ENCODE measurements around the gene ABCA13. TPM values are rescaled to one million over a fixed set of nuclear protein-coding genes. Genes with fewer than 3 reads are reported as not detected.

ABCA13 gene
- total RNA-seq, 1 donor from 2014 or later, result 0.34 TPM

DNA sequence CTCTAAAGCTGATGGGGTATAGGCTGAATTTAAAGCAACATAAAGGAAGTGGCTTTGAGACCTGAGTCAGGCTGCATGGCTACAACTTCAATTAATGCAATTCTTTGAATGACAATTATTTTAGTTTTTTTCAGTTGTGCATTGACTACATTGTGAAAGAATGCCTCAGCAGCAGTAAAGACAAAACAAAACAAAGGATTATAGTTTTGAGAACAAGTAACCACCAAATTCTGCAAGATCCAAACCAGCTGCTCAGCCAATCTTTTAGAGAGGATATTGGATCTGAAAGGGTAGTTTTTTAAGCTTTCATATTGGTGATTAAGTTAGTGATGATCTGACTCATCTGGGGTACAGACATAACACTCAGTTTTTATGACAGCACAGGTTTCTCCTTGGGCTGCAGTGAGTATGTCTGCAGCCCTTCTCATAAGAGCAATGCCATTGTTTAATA is 40.6 kb upstream of the ABCA13 start:
- H3K36me3 Mint-ChIP-seq (ENCODE audit: low read depth, unreplicated experiment), result no peaks in the 10 kb centered on the region
- Histone ChIP-seq H4K20me1 (ENCODE audit: insufficient read depth, low read length) (no peaks in the 10 kb centered on the region), H3K79me2 (ENCODE audit: insufficient read depth, low read length) (no peaks in the 10 kb centered on the region), H3K4me1 (ENCODE audit: insufficient read depth, low read length) (peaks cover 7% of the 10 kb centered on the region), H2AFZ (ENCODE audit: low read depth, low read length) (no peak overlapping the region), H3K9ac (ENCODE audit: low read length) (no peak overlapping the region), H3K36me3 (ENCODE audit: insufficient read depth, low read length) (no peaks in the 10 kb centered on the region), H3K4me3 (ENCODE audit: insufficient read depth, low read depth, low read length) (no peak overlapping the region), H3K27me3 (ENCODE audit: insufficient read depth, low read length) (no peaks in the 10 kb centered on the region), H3K4me2 (ENCODE audit: low read length) (peak overlapping the region; percentile 20), H3K9me3 (ENCODE audit: insufficient read depth, low read depth, low read length) (no peaks in the 10 kb centered on the region), H3K27ac (ENCODE audit: low read depth, low read length) (no peak overlapping the region)
- peak overlapping the region; percentile 72 for H3K27ac Mint-ChIP-seq (ENCODE audit: unreplicated experiment)
- no peaks in the 10 kb centered on the region for H3K27me3 Mint-ChIP-seq (ENCODE audit: low read depth, unreplicated experiment)
- H3K4me3 Mint-ChIP-seq (ENCODE audit: unreplicated experiment), result no peak overlapping the region
- TF ChIP-seq, protein P1, sequence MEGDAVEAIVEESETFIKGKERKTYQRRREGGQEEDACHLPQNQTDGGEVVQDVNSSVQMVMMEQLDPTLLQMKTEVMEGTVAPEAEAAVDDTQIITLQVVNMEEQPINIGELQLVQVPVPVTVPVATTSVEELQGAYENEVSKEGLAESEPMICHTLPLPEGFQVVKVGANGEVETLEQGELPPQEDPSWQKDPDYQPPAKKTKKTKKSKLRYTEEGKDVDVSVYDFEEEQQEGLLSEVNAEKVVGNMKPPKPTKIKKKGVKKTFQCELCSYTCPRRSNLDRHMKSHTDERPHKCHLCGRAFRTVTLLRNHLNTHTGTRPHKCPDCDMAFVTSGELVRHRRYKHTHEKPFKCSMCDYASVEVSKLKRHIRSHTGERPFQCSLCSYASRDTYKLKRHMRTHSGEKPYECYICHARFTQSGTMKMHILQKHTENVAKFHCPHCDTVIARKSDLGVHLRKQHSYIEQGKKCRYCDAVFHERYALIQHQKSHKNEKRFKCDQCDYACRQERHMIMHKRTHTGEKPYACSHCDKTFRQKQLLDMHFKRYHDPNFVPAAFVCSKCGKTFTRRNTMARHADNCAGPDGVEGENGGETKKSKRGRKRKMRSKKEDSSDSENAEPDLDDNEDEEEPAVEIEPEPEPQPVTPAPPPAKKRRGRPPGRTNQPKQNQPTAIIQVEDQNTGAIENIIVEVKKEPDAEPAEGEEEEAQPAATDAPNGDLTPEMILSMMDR (IDR thresholded peaks at IDR 0.05; ENCODE audit: insufficient read depth, low read depth, low read length), result no peak
- TF ChIP-seq EZH2 (IDR thresholded peaks at IDR 0.05; ENCODE audit: insufficient read depth, low read length), result no peak
- FAIRE-seq, result no peak
- peaks cover 18% of the 10 kb centered on the region for H3K4me1 Mint-ChIP-seq (ENCODE audit: low read depth, unreplicated experiment)
- DNase-seq (ENCODE audit: low read depth), result peak; percentile 49
- peaks cover 3% of the 10 kb centered on the region for H3K9me3 Mint-ChIP-seq (ENCODE audit: unreplicated experiment)

DNA sequence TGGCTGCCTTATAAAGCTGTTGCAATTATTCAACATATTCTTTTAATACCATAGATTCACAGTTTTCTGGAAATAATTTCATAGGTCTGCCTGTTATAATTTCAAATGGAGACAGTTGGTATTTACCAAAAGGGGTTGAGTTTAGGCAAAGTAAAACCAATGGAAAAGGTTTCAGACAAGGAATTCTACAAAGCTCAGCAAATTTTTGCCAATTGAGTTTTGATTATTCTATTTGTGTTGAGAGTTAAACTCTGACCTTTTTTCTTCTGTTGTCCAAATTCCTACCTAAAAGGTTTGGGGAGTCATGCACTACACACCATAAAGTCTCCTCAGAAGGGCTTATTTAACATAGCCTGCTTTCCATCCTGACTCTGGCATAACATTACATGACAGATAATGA is 38.5 kb upstream of the ABCA13 start:
- no peaks in the 10 kb centered on the region for H3K9me3 ChIP-seq (ENCODE audit: insufficient read depth, low read depth, low read length)
- no peaks in the 10 kb centered on the region for H3K27me3 Mint-ChIP-seq (ENCODE audit: low read depth, unreplicated experiment)
- no peaks in the 10 kb centered on the region for H4K20me1 ChIP-seq (ENCODE audit: insufficient read depth, low read length)
- peaks cover 3% of the 10 kb centered on the region for H3K9me3 Mint-ChIP-seq (ENCODE audit: unreplicated experiment)
- H3K4me1 Mint-ChIP-seq (ENCODE audit: low read depth, unreplicated experiment), result peaks cover 18% of the 10 kb centered on the region
- no peaks in the 10 kb centered on the region for H3K36me3 Mint-ChIP-seq (ENCODE audit: low read depth, unreplicated experiment)
- no peak overlapping the region for H3K4me3 Mint-ChIP-seq (ENCODE audit: unreplicated experiment)
- H3K4me3 ChIP-seq (ENCODE audit: insufficient read depth, low read depth, low read length), result no peak overlapping the region
- DNase-seq (ENCODE audit: low read depth) (no peak), FAIRE-seq (no peak)
- H3K36me3 ChIP-seq (ENCODE audit: insufficient read depth, low read length), result no peaks in the 10 kb centered on the region
- no peak overlapping the region for H3K27ac Mint-ChIP-seq (ENCODE audit: unreplicated experiment)
- H3K4me1 ChIP-seq (ENCODE audit: insufficient read depth, low read length), result peaks cover 7% of the 10 kb centered on the region
- no peak overlapping the region for H3K27ac ChIP-seq (ENCODE audit: low read depth, low read length)
- TF ChIP-seq EZH2 (IDR thresholded peaks at IDR 0.05; ENCODE audit: insufficient read depth, low read length), result no peak
- TF ChIP-seq, protein P1 (IDR thresholded peaks at IDR 0.05; ENCODE audit: insufficient read depth, low read depth, low read length), result no peak
- no peaks in the 10 kb centered on the region for H3K27me3 ChIP-seq (ENCODE audit: insufficient read depth, low read length)
- no peak overlapping the region for H2AFZ ChIP-seq (ENCODE audit: low read depth, low read length)
- no peaks in the 10 kb centered on the region for H3K79me2 ChIP-seq (ENCODE audit: insufficient read depth, low read length)
- H3K4me2 ChIP-seq (ENCODE audit: low read length), result no peak overlapping the region
- H3K9ac ChIP-seq (ENCODE audit: low read length), result no peak overlapping the region

DNA sequence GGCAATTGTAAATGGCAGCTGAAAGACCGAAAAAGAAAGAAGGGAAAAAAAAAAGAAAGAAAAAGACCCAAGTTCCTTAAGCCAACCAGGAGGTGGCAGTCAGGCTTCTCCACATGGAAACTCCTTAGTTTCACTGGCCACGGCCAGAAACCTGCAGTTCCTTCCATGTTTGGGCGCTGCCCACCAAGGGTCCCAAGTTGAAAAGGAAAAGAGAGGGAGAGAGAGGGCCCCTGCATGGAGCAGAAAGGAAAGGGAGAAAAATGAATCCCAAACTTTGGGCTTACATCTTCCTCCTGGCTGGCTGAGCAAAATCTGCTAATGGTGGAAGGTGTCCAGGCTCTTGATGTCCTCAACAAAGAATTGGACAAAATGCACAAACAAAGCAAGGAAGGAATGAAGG is 31.8 kb upstream of the ABCA13 start:
- no peak overlapping the region for H3K4me3 ChIP-seq (ENCODE audit: insufficient read depth, low read depth, low read length)
- no peaks in the 10 kb centered on the region for H3K4me1 ChIP-seq (ENCODE audit: insufficient read depth, low read length)
- H4K20me1 ChIP-seq (ENCODE audit: insufficient read depth, low read length), result no peaks in the 10 kb centered on the region
- H3K36me3 ChIP-seq (ENCODE audit: insufficient read depth, low read length), result no peaks in the 10 kb centered on the region
- no peak overlapping the region for H3K27ac ChIP-seq (ENCODE audit: low read depth, low read length)
- no peak for DNase-seq (ENCODE audit: low read depth)
- Mint-ChIP-seq H3K9me3 (ENCODE audit: unreplicated experiment) (peaks cover 12% of the 10 kb centered on the region), H3K27me3 (ENCODE audit: low read depth, unreplicated experiment) (no peaks in the 10 kb centered on the region), H3K36me3 (ENCODE audit: low read depth, unreplicated experiment) (no peaks in the 10 kb centered on the region), H3K4me3 (ENCODE audit: unreplicated experiment) (no peak overlapping the region), H3K27ac (ENCODE audit: unreplicated experiment) (no peak overlapping the region), H3K4me1 (ENCODE audit: low read depth, unreplicated experiment) (no peaks in the 10 kb centered on the region)
- no peak for TF ChIP-seq EZH2 (IDR thresholded peaks at IDR 0.05; ENCODE audit: insufficient read depth, low read length)
- TF ChIP-seq, protein P1 (IDR thresholded peaks at IDR 0.05; ENCODE audit: insufficient read depth, low read depth, low read length), result peak; percentile 25
- H3K9me3 ChIP-seq (ENCODE audit: insufficient read depth, low read depth, low read length), result no peaks in the 10 kb centered on the region
- H3K9ac ChIP-seq (ENCODE audit: low read length), result no peak overlapping the region
- no peaks in the 10 kb centered on the region for H3K79me2 ChIP-seq (ENCODE audit: insufficient read depth, low read length)
- no peak overlapping the region for H3K4me2 ChIP-seq (ENCODE audit: low read length)
- no peak for FAIRE-seq
- no peaks in the 10 kb centered on the region for H3K27me3 ChIP-seq (ENCODE audit: insufficient read depth, low read length)
- no peak overlapping the region for H2AFZ ChIP-seq (ENCODE audit: low read depth, low read length)
